H9 (cell line): ENCODE data around the gene KCNMA1. TPM values are rescaled to one million over a fixed set of nuclear protein-coding genes. Genes with fewer than 3 reads are reported as not detected.

ENCODE experiments used
- DNase-seq: peaks from one replicate; pipeline ENCODE4 v3.0.0-alpha.2; 2017
- H2AFZ ChIP-seq: one replicate; pipeline ENCODE4 v1.6.1; 2013; ENCODE audit warnings: mild to moderate bottlenecking, low read length, control low read depth, moderate library complexity
- H2AK5ac ChIP-seq: 2 replicates; pipeline ENCODE4 v1.6.1; 2013; ENCODE audit warnings: low read length, control low read depth, mixed read lengths; ENCODE audit not compliant: insufficient read length
- H2BK120ac ChIP-seq: one replicate; pipeline ENCODE4 v1.6.1; 2013; ENCODE audit warnings: low read depth, mild to moderate bottlenecking, low read length, control low read depth, inconsistent platforms; ENCODE audit not compliant: poor library complexity, severe bottlenecking
- H2BK12ac ChIP-seq: 2 replicates; pipeline ENCODE4 v1.6.1; 2013; ENCODE audit warnings: low read length, control low read depth, mixed read lengths, low read depth; ENCODE audit not compliant: insufficient read length
- H2BK15ac ChIP-seq: 2 replicates; pipeline ENCODE4 v1.6.1; 2013; ENCODE audit warnings: low read depth, low read length, control low read depth
- H2BK20ac ChIP-seq: one replicate; pipeline ENCODE4 v1.6.1; 2013; ENCODE audit warnings: low read depth, mild to moderate bottlenecking, low read length, control low read depth, inconsistent platforms; ENCODE audit not compliant: poor library complexity, severe bottlenecking
- H2BK5ac ChIP-seq: 2 replicates; pipeline ENCODE4 v1.6.1; 2013; ENCODE audit warnings: low read length, control low read depth, mixed read lengths; ENCODE audit not compliant: insufficient read length
- H3K14ac ChIP-seq: 2 replicates; pipeline ENCODE4 v1.6.1; 2013; ENCODE audit warnings: low read length, control low read depth; ENCODE audit not compliant: insufficient read depth
- H3K18ac ChIP-seq: 2 replicates; pipeline ENCODE4 v1.6.1; 2013; ENCODE audit warnings: low read depth, mild to moderate bottlenecking, mixed read lengths, low read length, control low read depth; ENCODE audit not compliant: insufficient read length
- H3K23ac ChIP-seq: 2 replicates; pipeline ENCODE4 v1.6.1; 2013; ENCODE audit warnings: low read length, control low read depth, mixed read lengths, low read depth; ENCODE audit not compliant: insufficient read length
- H3K23me2 ChIP-seq: 2 replicates; pipeline ENCODE4 v1.6.1; 2013; ENCODE audit warnings: low read depth, mild to moderate bottlenecking, mixed read lengths, low read length, control low read depth; ENCODE audit not compliant: insufficient read length, poor library complexity, severe bottlenecking
- H3K27ac ChIP-seq: 2 replicates; pipeline ENCODE4 v1.5.1; 2013; ENCODE audit warnings: low read length, control low read depth, mixed read lengths, low read depth; ENCODE audit not compliant: insufficient read length
- H3K27me3 ChIP-seq: 2 replicates; pipeline ENCODE4 v1.6.1; 2013; ENCODE audit warnings: low read length, control low read depth, inconsistent platforms; ENCODE audit not compliant: insufficient read depth
- H3K4ac ChIP-seq: 2 replicates; pipeline ENCODE4 v1.6.1; 2013; ENCODE audit warnings: low read depth, mild to moderate bottlenecking, control low read depth, inconsistent platforms, low read length, moderate library complexity
- H3K4me1 ChIP-seq: 2 replicates; pipeline ENCODE4 v1.6.1; 2013; ENCODE audit warnings: low read length, control low read depth, inconsistent platforms; ENCODE audit not compliant: insufficient read depth
- H3K4me2 ChIP-seq: 2 replicates; pipeline ENCODE4 v1.6.1; 2013; ENCODE audit warnings: low read length, control low read depth, mixed read lengths; ENCODE audit not compliant: insufficient read length, insufficient read depth
- H3K56ac ChIP-seq: 2 replicates; pipeline ENCODE4 v1.6.1; 2013; ENCODE audit warnings: low read depth, mild to moderate bottlenecking, mixed read lengths, low read length, control low read depth; ENCODE audit not compliant: insufficient read length
- H3K79me1 ChIP-seq: 2 replicates; pipeline ENCODE4 v1.6.1; 2013; ENCODE audit warnings: low read depth, mild to moderate bottlenecking, moderate library complexity, low read length, control low read depth, inconsistent platforms; ENCODE audit not compliant: insufficient read depth, poor library complexity, severe bottlenecking
- H3K79me2 ChIP-seq: 2 replicates; pipeline ENCODE4 v1.6.1; 2013; ENCODE audit warnings: low read length, control low read depth, inconsistent platforms; ENCODE audit not compliant: insufficient read depth
- H3K9ac ChIP-seq: 2 replicates; pipeline ENCODE4 v1.6.1; 2013; ENCODE audit warnings: low read length, control low read depth, mixed read lengths; ENCODE audit not compliant: insufficient read length; ENCODE audit errors: extremely low read depth
- H3K9me3 ChIP-seq: one replicate; pipeline ENCODE4 v1.6.1; 2013; ENCODE audit warnings: low read depth, low read length, inconsistent platforms; ENCODE audit not compliant: control insufficient read depth
- H3T11ph ChIP-seq: one replicate; pipeline ENCODE4 v1.6.1; 2013; ENCODE audit warnings: mild to moderate bottlenecking, low read length, control low read depth, inconsistent platforms
- H4K20me1 ChIP-seq: one replicate; pipeline ENCODE4 v1.6.1; 2013; ENCODE audit not compliant: control insufficient read depth, insufficient read length, insufficient read depth
- H4K5ac ChIP-seq: 2 replicates; pipeline ENCODE4 v1.6.1; 2013; ENCODE audit warnings: low read depth, mild to moderate bottlenecking, mixed read lengths, low read length, control low read depth; ENCODE audit not compliant: insufficient read length
- H4K8ac ChIP-seq: replicated peaks from 2 replicates; pipeline ENCODE4 v1.6.1; 2013; ENCODE audit warnings: low read length, control low read depth, mixed read lengths, low read depth; ENCODE audit not compliant: insufficient read length
- H4K91ac ChIP-seq: 2 replicates; pipeline ENCODE4 v1.6.1; 2013; ENCODE audit warnings: low read depth, mild to moderate bottlenecking, moderate library complexity, mixed read lengths, low read length, control low read depth; ENCODE audit not compliant: insufficient read length
- H3K27ac Mint-ChIP-seq, 3 experiments: 2 replicates in 2 of 3; 3 replicates in 1 of 3; pipeline ENCODE4 v1.8.0; 2020 to 2021; ENCODE audit warnings: mixed read lengths in 3 of 3, mild to moderate bottlenecking in 1 of 3, moderate library complexity in 1 of 3
- H3K27me3 Mint-ChIP-seq: 2 replicates; pipeline ENCODE4 v1.8.0; 2021; ENCODE audit warnings: low read depth, mild to moderate bottlenecking, moderate library complexity, mixed read lengths
- H3K36me3 Mint-ChIP-seq, 3 experiments: 2 replicates in 2 of 3; 3 replicates in 1 of 3; pipeline ENCODE4 v1.8.0; 2020 to 2021; ENCODE audit warnings: low read depth in 3 of 3, mixed read lengths in 3 of 3; ENCODE audit not compliant: insufficient read depth in 1 of 3
- H3K4me1 Mint-ChIP-seq, 2 experiments: 2 replicates each; pipeline ENCODE4 v1.8.0; 2020; ENCODE audit warnings: mixed read lengths in 2 of 2
- H3K4me3 Mint-ChIP-seq, 2 experiments: 2 replicates in 1 of 2; 3 replicates in 1 of 2; pipeline ENCODE4 v1.8.0; 2020 to 2021; ENCODE audit warnings: mild to moderate bottlenecking in 2 of 2, mixed read lengths in 2 of 2, moderate library complexity in 1 of 2
- H3K9me3 Mint-ChIP-seq, 2 experiments: 2 replicates in 1 of 2; 3 replicates in 1 of 2; pipeline ENCODE4 v1.8.0; 2020; ENCODE audit warnings: mild to moderate bottlenecking in 2 of 2, mixed read lengths in 2 of 2, moderate library complexity in 1 of 2
- CTCF ChIP-seq: fragments of 200-600 bp; sonication (generic); conservative IDR thresholded peaks from 3 replicates; pipeline ENCODE4 v1.8.0; 2021; ENCODE audit warnings: antibody characterized with exemption, mild to moderate bottlenecking
- total RNA-seq: library from RNA; stranded (reverse); gene quantifications from 2 replicates; pipeline ENCODE4 v1.2.1, GENCODE V29; 2021

KCNMA1 gene
- total RNA-seq, 1 experiment from 2014 or later: 2.0 TPM

GRCh38 chr10:77226853-77227565, 410.6 kb downstream of the KCNMA1 start:
- peaks cover 4% of the 10 kb centered on the region in 2 experiments for H3K4me1 Mint-ChIP-seq
- DNase-seq: no peak

More at GRCh38 chr10:77226853-77227565, 410.6 kb downstream of the KCNMA1 start:
- Histone ChIP-seq H3K18ac (no peak overlapping the region), H3K27me3 (no peaks in the 10 kb centered on the region), H3K9me3 (no peaks in the 10 kb centered on the region), H3K23me2 (no peaks in the 10 kb centered on the region), H2AK5ac (no peak overlapping the region), H3K23ac (no peak overlapping the region), H2AFZ (no peak overlapping the region), H3K14ac (no peak overlapping the region), H2BK5ac (no peak overlapping the region), H3K4me1 (no peaks in the 10 kb centered on the region), H2BK15ac (no peak overlapping the region), H4K91ac (no peak overlapping the region), H3K79me1 (no peaks in the 10 kb centered on the region), H2BK12ac (no peak overlapping the region), H3K56ac (no peak overlapping the region), H2BK20ac (no peak overlapping the region), H4K8ac (no peak overlapping the region), H4K20me1 (no peaks in the 10 kb centered on the region), H2BK120ac (no peak overlapping the region), H3K27ac (no peak overlapping the region), H3T11ph (no peak overlapping the region), H3K4ac (no peak overlapping the region), H3K9ac (no peak overlapping the region), H4K5ac (no peak overlapping the region), H3K4me2 (no peak overlapping the region), H3K79me2 (no peaks in the 10 kb centered on the region)
- TF ChIP-seq CTCF: no peak
- no peak overlapping the region for H3K4me3 Mint-ChIP-seq
- H3K27me3 Mint-ChIP-seq: peaks cover 4% of the 10 kb centered on the region; the same call in 1 of the 2 replicates
- H3K9me3 Mint-ChIP-seq: no peaks in the 10 kb centered on the region
- H3K27ac Mint-ChIP-seq: no peak overlapping the region
- no peaks in the 10 kb centered on the region for H3K36me3 Mint-ChIP-seq
